Measurements from ENCODE around the gene DHCR24.
"Not testable (repeated sequence)": the region's sequence is repeated elsewhere in the genome, so short reads cannot be mapped to it uniquely, and the experiment has no call there.

Gene DHCR24, protein sequence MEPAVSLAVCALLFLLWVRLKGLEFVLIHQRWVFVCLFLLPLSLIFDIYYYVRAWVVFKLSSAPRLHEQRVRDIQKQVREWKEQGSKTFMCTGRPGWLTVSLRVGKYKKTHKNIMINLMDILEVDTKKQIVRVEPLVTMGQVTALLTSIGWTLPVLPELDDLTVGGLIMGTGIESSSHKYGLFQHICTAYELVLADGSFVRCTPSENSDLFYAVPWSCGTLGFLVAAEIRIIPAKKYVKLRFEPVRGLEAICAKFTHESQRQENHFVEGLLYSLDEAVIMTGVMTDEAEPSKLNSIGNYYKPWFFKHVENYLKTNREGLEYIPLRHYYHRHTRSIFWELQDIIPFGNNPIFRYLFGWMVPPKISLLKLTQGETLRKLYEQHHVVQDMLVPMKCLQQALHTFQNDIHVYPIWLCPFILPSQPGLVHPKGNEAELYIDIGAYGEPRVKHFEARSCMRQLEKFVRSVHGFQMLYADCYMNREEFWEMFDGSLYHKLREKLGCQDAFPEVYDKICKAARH

DNA sequence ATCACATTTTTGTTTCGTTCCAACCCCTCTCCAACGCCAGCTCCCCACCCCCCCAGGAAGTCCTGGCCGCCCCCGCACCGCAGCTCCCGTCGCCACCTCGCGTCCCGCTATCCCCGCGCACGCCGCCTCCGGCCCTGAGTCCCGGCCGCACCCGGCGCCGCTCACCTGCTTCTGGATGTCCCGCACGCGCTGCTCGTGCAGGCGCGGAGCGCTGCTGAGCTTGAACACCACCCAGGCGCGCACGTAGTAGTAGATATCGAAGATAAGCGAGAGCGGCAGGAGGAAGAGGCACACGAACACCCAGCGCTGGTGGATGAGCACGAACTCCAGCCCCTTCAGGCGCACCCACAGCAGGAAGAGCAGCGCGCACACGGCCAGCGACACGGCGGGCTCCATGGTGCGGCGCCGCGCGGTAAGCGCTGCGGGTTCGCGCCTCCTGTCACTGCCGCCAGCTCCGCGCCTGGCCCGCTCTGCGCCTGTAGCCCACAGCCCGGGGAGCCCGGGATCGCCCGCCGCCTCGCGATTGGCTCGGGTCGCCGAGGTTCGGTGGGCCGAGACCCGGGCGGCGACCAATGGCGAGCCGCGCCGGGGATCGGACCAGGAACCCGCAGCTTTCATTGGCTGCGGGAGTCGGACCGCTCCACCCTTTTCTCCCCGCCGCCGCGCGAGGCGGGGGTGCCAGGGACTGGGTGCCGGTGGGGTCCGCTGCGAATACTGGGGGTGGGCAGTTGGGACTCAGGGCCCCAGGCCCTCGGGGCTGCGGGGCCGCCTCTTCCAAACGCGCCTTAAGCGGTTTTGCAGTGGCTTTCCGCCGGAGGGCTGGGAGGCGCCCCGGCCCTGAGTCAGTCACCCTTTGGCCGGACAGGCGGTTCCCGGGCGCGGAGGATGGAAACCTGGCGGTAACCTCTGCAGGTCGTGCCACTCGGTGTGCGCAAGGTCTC lies at the start of gene DHCR24:
DHCR24 (minus strand) TSS at position 472 of the 941 bp plus-strand sequence; CDS start at position 396, 76 bp downstream.
- peak; percentile 59 for DNase-seq

DNA sequence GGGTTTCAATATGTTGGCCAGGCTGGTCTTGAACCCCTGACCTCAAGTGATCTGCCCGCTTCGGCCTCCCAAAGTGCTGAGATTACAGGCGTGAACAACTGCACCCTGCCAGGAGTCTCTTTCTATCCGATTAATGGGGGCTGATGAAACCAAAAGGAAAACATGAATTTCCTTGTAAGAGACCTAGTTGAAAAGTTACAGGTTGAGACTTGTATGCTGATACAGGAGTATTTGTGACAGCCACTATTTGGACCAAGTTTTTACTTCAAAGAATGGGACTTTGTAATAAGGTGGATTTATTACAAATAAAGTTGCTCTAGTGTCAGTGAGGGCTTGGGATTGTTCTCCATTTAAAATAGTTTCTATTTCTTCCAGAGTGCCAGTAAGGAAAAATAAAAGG lies 49.8 kb upstream of the DHCR24 start:
- DNase-seq = no peak

DNA sequence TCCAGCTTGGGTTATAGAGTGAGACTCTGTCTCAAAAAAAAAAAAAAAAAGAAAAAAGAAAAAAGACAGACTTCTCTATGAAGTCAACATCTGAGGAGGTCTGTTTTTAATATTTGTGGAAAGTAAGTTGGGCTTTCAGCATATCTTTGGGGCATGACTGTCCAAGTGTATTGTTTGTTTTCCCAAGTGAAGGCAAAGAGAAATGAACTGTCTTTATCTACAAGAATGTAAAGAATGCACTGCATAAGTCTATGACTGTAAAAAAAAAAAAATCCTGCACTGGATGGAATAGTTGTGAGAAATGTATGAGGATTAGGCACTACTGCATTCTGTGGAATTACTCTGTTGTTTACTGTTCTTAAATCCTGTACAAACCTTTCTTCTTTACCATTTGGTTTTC lies 47.9 kb upstream of the DHCR24 start:
- DNase-seq = no peak

DNA sequence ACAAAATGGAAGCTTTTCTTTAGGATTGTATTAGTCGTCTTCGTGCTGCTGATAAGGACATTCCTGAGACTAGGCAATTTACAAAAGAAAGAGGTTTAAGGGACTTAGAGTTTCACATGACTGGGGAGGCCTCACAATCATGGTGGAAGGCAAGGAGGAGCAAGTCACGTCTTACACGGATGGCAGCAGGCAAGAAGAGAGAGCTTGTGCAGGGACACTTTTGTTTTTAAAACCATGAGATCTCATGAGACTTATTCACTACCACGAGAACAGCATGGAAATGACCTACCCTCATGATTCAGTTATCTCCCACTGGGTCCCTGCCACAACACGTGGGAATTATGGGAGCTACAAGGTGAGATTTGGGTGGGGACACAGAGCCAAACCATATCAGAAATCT lies 47.1 kb upstream of the DHCR24 start:
- DNase-seq = not testable (repeated sequence)

DNA sequence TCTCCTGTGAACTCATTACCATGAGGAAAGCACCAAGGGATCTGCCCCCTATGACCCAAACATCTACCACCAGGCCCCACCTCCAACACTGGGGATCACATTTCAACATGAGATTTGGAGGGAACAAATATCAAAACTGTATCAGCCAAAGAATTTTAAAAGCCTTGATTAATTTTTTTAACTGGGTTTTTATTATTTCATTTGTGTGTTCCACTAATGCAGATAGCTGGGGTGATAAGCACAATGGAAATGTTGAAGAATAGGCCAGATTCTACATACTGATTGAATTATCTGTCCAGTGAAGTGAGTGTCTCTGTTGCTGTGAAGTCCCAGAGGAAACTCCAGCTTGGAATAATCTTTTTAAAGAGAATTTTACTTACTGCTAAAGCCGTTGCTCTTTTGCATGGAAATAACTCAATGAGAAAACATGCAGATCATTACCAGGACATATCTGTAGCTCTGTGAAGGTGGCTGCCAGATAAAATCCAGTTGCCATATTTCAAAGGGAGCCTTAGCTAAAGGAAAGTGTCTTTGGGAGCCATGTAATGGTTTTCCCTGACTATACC lies 44.4 kb upstream of the DHCR24 start:
- no peak for DNase-seq

DNA sequence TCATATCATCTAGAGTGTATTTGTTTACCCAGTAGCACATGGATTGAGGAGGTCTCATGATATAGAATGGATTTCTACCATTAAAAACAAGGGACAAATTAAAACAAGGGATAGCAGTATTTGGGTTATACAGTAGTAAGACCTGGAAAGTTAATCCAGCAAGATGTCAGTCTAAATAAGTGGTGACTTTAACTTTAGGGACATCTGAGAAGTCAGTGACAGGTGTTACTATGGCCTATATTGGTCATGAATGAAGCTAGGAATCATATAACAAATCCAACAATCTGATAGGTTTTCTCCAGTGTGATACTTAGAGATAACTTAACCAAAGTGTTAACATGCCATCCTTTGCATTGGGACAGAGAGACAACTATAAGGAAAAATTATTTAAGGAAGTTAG lies 42.7 kb upstream of the DHCR24 start:
- no peak for DNase-seq

DNA sequence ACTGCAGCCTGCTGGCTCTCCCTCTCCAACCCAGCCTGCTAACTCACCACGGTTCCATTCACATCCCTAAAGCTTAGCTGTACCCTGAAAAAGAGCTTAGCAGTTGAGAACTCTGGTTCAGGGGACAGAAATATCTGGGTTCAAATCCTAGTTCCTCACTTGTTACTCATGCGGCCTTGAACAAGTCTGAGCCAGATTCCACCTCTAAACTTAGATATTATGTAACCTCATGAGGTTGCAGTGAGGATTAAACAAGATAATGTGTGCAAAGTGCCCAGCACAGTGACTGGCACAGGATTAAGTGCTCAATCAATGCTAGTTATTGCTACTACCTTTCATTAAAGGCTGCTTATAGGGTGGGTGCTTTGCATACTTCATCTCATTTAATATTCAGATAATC lies 41.3 kb upstream of the DHCR24 start:
- DNase-seq = no peak

DNA sequence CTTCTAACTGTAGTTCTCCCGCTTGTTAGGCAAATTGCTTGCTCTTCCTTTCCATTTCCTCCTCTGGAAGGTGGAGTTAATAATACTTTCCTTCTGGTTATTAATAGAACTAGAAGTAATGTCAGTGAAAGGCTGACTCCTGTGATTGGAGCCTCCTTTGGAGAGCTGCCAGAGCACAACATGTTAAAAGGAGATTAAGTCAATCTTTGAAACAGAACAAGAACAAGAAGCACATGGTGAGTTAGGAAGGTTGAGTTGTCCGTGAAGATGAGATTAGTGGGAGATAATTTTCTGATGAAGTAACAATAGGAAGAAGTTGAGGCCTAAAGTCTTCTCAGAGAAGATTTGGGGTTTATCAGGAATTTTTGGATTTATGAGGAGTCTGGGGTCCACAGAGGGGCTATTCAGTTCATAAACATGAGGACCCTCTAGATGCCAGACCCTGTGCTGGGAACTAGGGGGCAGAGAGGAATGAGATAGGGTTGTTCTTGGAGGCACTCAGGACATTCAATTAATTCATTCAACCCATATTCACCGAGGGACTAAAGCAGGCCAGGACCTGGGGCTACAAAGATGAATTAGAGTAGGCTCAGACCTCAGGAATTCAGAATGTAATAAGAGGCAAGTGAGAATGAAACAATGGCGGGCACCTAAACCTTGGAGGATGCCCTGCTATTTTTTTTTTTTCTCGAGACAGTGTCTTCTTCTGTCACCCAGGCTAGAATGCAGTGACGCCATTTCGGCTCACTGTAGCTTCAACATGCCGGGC lies 40.7 kb upstream of the DHCR24 start:
- DNase-seq = no peak

DNA sequence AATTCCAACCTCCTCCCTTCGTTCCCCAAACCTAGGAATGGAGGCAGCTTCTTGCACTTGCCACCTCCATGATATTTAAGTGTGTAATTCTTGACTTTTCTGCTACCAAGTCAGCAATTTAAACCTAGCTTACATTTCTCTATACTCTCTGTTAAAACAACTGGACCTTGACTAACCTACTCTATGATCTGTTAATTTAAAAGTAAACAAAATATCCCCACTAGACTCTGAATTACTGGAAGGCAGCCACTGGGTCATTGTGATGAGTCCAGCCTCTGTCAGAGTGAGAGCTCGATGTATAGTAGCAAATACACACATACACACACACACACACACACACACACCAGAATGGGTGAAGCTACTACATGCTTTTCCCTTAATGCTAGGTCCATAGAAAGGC lies 40.0 kb upstream of the DHCR24 start:
- DNase-seq = no peak

DNA sequence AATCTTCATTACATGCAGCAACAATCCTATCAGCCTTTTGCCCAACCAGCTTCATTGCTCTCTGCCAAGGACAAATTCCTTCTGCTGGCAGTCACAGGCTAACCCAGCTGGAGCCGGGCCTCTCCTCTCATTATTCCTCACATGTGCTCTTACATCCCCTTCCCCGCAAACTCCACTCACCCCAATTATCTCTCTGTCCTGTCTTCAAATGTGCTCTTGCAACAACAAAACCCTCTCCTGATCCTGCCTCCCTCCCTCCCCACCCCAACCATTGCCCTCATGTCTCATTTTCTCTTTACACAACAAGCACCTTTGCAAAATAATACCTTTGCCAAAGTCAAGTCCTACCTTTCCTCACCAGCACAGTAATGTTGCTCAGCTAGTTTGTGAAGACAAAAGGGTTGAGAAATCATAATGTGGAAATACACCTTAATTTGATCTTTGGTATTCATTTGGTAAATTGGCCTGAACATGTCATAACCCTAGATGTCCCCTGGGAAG lies 36.0 kb upstream of the DHCR24 start:
- no peak for DNase-seq

DNA sequence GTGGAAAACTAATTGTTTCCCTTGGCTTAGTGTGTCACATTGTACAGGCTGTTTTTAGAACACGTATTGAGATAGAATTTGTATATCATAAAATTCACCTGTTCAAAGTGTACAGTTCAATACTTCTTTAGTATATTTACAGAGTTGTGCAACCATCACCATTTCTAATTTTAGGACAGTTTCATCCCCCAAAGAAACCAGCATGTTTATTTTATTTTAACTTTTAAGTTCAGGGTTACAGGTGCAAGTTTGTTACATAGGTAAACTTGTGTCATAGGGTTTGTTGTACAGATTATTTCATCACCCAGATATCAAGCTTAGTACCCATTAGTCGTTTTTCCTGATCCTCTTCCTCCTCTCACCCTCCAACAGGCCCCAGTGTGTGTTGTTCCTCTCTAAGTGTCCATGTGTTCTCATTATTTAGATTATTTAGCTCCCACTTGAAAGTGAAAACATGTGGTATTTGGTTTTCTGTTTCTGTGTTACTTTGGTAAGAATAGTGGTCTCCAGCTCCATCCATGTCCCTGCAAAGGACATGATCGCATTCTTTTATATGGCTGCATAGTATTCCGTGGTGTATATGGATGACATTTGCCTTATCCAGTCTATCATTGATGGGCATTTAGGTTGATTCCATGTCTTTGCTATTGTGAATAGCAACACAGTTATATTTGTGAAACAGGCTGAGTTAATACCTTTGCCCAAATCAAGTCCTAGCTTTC lies 35.2 kb upstream of the DHCR24 start:
- DNase-seq = no peak

DNA sequence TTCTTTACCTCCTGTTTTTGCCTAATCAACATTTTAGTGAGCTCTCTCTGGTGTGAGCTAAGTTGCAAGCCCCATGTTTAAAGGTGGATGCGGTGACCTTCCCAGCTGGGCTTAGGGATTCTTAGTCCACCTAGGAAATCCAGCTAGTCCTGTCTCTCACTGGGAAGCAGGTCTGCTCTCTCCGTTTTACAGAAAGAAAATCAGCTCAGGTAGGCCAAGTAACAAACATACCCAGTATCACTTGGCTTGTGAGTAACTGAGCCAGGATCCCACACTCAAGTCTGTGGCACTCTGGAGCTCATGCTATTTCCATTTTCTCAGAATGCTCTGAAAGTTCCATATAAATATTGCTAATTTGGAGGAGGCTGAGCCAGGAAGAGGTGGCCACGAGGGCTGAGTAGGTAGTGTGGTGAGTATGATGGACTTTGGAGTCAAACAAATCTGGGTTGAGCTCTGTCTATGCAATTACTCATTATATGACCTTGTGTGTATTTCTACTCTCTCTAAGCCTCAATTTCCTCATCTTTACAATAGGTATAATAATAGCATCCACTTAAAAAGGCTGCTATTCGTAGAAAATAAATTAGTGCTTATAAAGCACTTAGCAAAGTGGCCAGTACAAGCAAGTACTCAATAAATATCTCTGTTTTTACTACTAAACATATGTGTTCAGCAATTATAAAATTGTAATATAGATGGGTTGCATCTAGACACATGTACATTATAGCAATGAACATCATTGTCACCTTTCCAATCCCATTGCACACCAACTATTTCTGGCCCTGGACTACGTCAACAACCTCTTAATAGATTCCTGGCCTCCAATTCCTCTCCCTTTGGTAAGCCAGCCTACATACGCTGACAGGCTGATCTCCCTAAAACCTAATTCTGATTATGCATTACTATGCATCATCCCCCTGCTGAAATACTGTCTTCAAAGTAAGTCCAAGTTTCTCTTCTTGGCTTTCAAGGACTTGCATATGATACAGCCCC lies 32.7 kb upstream of the DHCR24 start:
- DNase-seq = no peak

DNA sequence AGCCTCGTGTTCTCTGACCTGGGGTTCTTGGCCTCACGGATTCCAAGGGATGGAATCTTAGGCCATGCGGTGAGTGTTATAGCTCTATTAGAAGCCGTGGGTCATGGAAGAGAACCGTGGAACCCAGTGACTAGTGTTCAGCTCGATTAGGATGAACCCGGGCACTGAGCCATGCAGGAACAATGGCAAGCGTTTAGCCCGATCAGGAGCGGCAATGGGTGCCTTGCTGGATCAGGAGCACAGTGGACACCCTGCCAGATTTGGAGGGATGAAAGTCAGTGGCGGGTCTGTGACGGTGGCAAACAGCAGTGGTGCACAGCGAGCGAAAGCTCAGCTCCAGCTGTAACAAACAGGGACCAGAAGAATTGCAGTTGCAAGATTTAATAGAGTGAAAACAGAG lies 24.1 kb upstream of the DHCR24 start:
- not testable (repeated sequence) for DNase-seq

DNA sequence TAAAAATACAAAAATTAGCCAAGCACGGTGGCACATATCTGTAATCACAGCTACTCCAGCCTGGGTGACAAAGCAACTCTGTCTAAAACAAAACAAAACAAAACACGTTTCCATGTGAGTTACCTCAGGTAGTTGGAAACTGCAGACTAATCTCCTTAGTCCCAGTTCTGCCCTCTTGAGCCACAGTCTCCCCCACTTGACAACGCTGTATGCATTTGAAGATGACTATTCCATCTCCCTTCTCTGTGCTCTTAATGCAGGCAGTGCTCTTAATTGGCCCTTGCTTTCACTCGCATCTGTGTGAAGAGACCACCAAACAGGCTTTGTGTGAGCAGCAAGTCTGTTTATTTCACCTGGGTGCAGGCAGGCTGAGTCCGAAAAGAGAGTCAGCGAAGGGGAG lies 19.6 kb upstream of the DHCR24 start:
- no peak for DNase-seq

DNA sequence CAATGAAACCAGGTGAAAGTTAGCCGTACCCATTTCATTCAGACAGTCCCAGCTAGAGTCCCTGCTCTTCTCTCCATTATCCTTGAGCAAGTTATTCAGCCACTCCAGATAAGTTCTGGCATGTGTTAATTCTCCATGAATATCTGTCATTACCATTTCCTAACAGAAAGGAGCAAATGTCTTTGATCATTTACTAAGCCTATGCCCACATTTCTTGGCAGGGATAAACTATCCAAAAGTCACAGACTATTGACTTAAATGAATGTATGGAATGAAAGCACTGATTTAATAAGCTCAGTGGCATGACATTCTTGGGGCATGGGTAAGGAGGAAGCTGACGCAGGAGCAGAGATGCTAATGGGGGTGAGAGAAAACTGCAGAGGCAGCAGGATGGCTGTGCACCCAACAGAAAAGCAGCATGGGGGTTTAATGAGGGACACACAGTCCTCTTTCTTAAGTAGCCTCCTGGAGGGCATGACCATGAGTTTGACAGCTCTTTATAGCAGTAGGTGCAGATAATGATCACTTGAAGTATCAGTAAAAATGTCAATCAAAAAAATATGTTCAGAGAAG lies 17.6 kb upstream of the DHCR24 start:
- no peak for DNase-seq

DNA sequence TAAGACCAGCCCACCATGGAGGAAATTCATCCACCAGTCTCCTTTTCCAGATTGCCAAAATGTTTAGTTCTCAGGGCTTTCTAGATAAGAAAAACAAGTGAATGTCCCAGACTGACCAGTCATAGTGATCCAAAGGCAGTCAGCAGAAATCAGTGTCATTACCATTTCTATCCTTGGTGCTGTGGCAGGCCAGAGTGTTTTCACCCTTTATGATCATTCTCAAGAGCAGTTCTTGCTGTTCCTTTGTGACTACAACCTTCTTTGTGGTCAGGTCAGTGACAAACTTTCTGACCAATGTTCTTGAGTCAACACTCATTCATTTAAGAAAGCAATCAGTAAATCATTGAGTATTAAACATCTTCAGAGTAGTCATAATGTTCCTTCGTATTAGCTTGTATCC lies 7.3 kb upstream of the DHCR24 start:
- no peak for DNase-seq

DNA sequence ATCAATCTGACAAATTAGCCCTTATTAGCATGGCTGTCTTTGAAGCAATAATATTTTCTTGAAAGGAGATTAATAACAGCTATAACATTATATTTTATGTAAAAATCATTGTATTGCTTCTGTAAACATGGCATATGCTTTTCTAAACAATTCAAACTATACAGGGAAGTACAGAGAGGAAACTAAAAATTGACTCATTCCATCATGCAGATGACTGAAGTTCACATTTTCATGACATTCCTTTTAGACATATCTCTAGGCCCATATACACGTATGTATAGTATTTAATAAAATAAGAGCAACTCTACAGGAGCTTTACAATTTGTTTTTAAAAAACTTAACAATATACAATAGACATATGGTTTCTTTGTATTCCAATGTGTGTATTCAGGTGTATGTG lies 5.6 kb upstream of the DHCR24 start:
- no peak for DNase-seq

DNA sequence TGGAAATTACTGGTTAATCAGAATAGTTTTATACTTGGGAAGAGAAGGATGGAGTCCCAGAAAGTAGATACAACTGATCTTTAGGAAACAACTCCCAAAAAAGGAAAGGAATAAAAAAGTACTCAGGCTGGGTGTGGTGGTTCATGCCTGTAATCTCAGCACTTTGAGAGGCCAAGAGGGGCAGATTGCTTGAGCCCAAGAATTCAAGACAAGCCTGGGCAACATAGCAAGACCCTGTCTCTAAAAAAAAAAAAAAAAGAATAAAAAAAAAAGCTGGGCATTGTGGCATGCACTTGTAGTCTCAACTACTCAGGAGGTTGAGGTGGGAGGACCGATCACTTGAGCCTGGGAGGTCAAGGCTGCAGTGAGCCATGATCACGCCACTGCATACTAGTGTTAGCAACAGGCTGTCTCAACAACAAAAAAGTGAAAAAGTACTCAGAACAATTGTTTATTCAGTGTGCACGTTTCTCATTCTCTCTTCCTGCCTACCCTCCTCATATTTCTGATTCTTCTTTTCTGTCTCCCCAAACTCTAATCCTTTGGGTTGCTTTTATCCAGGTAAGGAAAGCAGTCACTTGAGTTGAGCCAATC lies 2.2 kb upstream of the DHCR24 start:
- DNase-seq = no peak

DNA sequence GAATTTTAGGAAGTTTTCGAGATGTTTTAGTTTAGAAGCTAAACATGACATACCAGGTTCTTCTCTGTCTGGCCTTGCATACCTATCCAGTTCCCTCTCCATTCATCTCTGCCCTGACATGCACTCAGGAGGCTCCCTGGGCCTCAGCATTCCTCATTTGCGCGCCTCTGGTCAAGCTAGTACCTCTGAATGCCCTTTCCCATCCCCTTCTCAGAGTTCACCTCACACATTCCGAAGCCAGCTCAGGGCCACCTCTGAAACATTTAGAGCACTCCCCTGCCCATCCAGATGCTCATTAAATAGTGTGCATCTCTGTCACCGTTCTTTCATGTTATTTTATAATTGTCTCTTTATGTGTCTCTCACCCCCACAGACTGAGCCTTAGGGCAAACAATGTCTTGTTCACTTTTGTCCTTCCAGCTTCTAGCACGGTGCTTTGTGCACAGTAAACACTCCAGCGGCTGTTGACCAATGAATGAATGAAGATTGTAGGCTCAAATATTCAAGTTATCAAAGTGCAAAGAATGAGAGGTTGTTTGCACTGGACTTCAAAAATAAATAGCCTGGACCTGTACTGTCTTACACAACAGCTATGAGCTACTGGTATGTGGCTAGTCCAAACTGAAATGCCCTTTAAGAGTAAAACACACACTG lies 1.2 kb upstream of the DHCR24 start:
- no peak for DNase-seq

Measured in GOT3 (cell line).